Body of pancreas (tissue), 4 donors: ENCODE data around the gene SHFL. TPM values are rescaled to one million over a fixed set of nuclear protein-coding genes. Genes with fewer than 3 reads are reported as not detected.

Experiments used
- ATAC-seq: fragments of 150-250 bp; one replicate; pipeline ENCODE4 v1.9.1; 2016
- DNase-seq, 4 donors: peaks; one replicate each; pipeline ENCODE4 v3.0.0-alpha.2; 2019
- H3K27ac ChIP-seq, 4 donors: fragments of 200-600 bp; sonication (generic); 1 replicate in 3 of 4; 2 replicates in 1 of 4; pipeline versions ENCODE4 v1.5.1 to v1.6.1; 2016 to 2019; ENCODE audit warnings: mild to moderate bottlenecking in 1 of 4, mixed read lengths in 1 of 4, moderate library complexity in 1 of 4
- H3K27me3 ChIP-seq, 2 donors: fragments of 200-600 bp; sonication (generic); one replicate each; pipeline ENCODE4 v1.6.0; 2016; ENCODE audit warnings: mild to moderate bottlenecking in 1 of 2
- H3K36me3 ChIP-seq, 2 donors: fragments of 200-600 bp; sonication (generic); replicated peaks in 1 of 2; 2 replicates each; pipeline ENCODE4 v1.5.1; 2016; ENCODE audit warnings: low read depth in 2 of 2; ENCODE audit not compliant: insufficient read depth in 1 of 2
- H3K4me1 ChIP-seq: fragments of 200-600 bp; sonication (generic); one replicate; pipeline ENCODE4 v1.6.0; 2016
- H3K4me3 ChIP-seq, 2 donors: fragments of 200-600 bp; sonication (generic); 1 replicate in 1 of 2; 2 replicates in 1 of 2; pipeline ENCODE4 v1.5.1; 2016 to 2019
- H3K9me3 ChIP-seq, 3 donors: fragments of 200-600 bp; sonication (generic); 1 replicate in 2 of 3; 2 replicates in 1 of 3; pipeline ENCODE4 v1.5.1; 2016
- CTCF ChIP-seq, 7 experiments: fragments of 450-650 bp in 4 of 7; fragments of 200-600 bp in 3 of 7; sonication (generic) in 3 of 7; IDR thresholded peaks; one replicate each; pipeline ENCODE4 v1.5.1; 2016 to 2019; ENCODE audit warnings: antibody characterized with exemption in 7 of 7
- POLR2A ChIP-seq, 3 donors: fragments of 450-650 bp; IDR thresholded peaks; one replicate each; pipeline ENCODE4 v1.6.1; 2016; ENCODE audit warnings: antibody characterized with exemption in 3 of 3, mild to moderate bottlenecking in 2 of 3
- WGBS, 2 donors: methylation state at CpG; one replicate each; pipeline ENCODE4 v1.1.5; 2017; 5-methylcytosine and 5-hydroxymethylcytosine counted together
- intact Hi-C: fragments of 100-400 bp; cut with DNase I; formaldehyde crosslinking; loops from one replicate; pipeline ENCODE4 v1.15.1; 2023
- total RNA-seq, 2 donors: library from RNA; depleted of rRNA; stranded (reverse); fragments of >200 nt; gene quantifications; one replicate each; pipeline ENCODE4 v1.1.0, GENCODE V29; 2016

Gene SHFL
- total RNA-seq, 2 donors from 2014 or later, result 19.1 to 21.0 TPM

- no peak overlapping the region for H3K4me3 ChIP-seq
- intact Hi-C loops, result no loop called here
- H3K36me3 ChIP-seq, result no peaks in the 10 kb centered on the region
- H3K9me3 ChIP-seq, result no peaks in the 10 kb centered on the region
- H3K4me1 ChIP-seq, result no peaks in the 10 kb centered on the region
- TF ChIP-seq CTCF (IDR thresholded peaks at IDR 0.05), result no peak
- no peak for TF ChIP-seq POLR2A (IDR thresholded peaks at IDR 0.05)
- ATAC-seq (no peak), DNase-seq (no peak)
- WGBS, 2 donors, result 67 to 74% methylated on average over 16 to 19 of the region's 22 CpGs
- H3K27me3 ChIP-seq, result no peaks in the 10 kb centered on the region
- no peak overlapping the region for H3K27ac ChIP-seq
These were observed 15.2 kb upstream of the SHFL start for GRCh38 chr19:10070730-10071446.

GRCh38 chr19:10074153-10074552 lies 12.0 kb upstream of the SHFL start:
- ATAC-seq (no peak), DNase-seq (no peak)
- no peaks in the 10 kb centered on the region for H3K36me3 ChIP-seq
- 62 to 83% methylated on average over 2 of the region's 2 CpGs for WGBS, 2 donors
- H3K9me3 ChIP-seq, result no peaks in the 10 kb centered on the region
- intact Hi-C loops, result no loop called here
- H3K27ac ChIP-seq, result no peak overlapping the region
- H3K4me1 ChIP-seq, result peaks cover 8% of the 10 kb centered on the region
- H3K27me3 ChIP-seq, result no peaks in the 10 kb centered on the region
- peak in 3 of 7 experiments; percentile 13 to 37 (median 34) for TF ChIP-seq CTCF (IDR thresholded peaks at IDR 0.05)
- no peak for TF ChIP-seq POLR2A (IDR thresholded peaks at IDR 0.05)
- H3K4me3 ChIP-seq, result no peak overlapping the region

- no peak for TF ChIP-seq CTCF (IDR thresholded peaks at IDR 0.05)
- TF ChIP-seq POLR2A (IDR thresholded peaks at IDR 0.05), result no peak
- no peaks in the 10 kb centered on the region for H3K27me3 ChIP-seq
- H3K4me1 ChIP-seq, result peaks cover 12% of the 10 kb centered on the region
- H3K27ac ChIP-seq, result no peak overlapping the region
- ATAC-seq, result no peak
- no peaks in the 10 kb centered on the region for H3K36me3 ChIP-seq
- no peak for DNase-seq
- no peak overlapping the region for H3K4me3 ChIP-seq
- WGBS, 2 donors, result 81 to 93% methylated on average over 6 of the region's 6 CpGs
- H3K9me3 ChIP-seq, result no peaks in the 10 kb centered on the region
- intact Hi-C loops, result no loop called here
These were observed 9.6 kb upstream of the SHFL start for GRCh38 chr19:10076535-10076934.

GRCh38 chr19:10078329-10078728 lies 7.8 kb upstream of the SHFL start:
- intact Hi-C loops, result no loop called here
- ATAC-seq, result peak; percentile 62
- H3K27ac ChIP-seq, result peak overlapping the region in 2 of 4 donors; percentile 41 to 55

More at GRCh38 chr19:10078329-10078728, 7.8 kb upstream of the SHFL start:
- Histone ChIP-seq H3K4me3 (no peak overlapping the region), H3K9me3 (no peaks in the 10 kb centered on the region), H3K36me3 (no peaks in the 10 kb centered on the region), H3K4me1 (peaks cover 12% of the 10 kb centered on the region), H3K27me3 (no peaks in the 10 kb centered on the region)
- DNase-seq, result no peak
- WGBS, 2 donors, result 43 to 48% methylated on average over 8 of the region's 8 CpGs
- TF ChIP-seq POLR2A (IDR thresholded peaks at IDR 0.05), result no peak
- TF ChIP-seq CTCF (IDR thresholded peaks at IDR 0.05), result no peak
